CD4-positive, alpha-beta memory T cell (primary cell): ENCODE data around the gene PECR. TPM values are rescaled to one million over a fixed set of nuclear protein-coding genes. Genes with fewer than 3 reads are reported as not detected.

ENCODE experiments used
- CTCF ChIA-PET: fragments of 350-600 bp; sonication (Branson Sonifier 250); formaldehyde crosslinking; loops from one replicate; lab custom pipeline; 2021; ENCODE audit warnings: inconsistent platforms; ENCODE audit not compliant: partially characterized antibody; lab: Charles Lee
- POLR2A ChIA-PET: fragments of 350-600 bp; sonication (Branson Sonifier 250); formaldehyde crosslinking; loops from one replicate; lab custom pipeline; 2021; ENCODE audit not compliant: partially characterized antibody; lab: Charles Lee
- DNase-seq, 5 donors: peaks; one replicate each; pipeline versions ENCODE4 v3.0.0 to v3.0.0-alpha.2; 2020 to 2022; ENCODE audit warnings: mixed read lengths in 1 of 5
- H3K27ac ChIP-seq: one replicate; pipeline ENCODE4 v1.7.0; 2013; ENCODE audit warnings: low read depth, low read length
- H3K27me3 ChIP-seq: 2 replicates; pipeline ENCODE4 v1.7.0; 2013; ENCODE audit warnings: mild to moderate bottlenecking, low read length, moderate library complexity; ENCODE audit not compliant: insufficient read depth
- H3K36me3 ChIP-seq: 2 replicates; pipeline ENCODE4 v1.7.0; 2013; ENCODE audit warnings: mild to moderate bottlenecking, low read length, moderate library complexity; ENCODE audit not compliant: insufficient read depth
- H3K4me1 ChIP-seq: 2 replicates; pipeline ENCODE4 v1.7.0; 2013; ENCODE audit warnings: mild to moderate bottlenecking, low read length, moderate library complexity; ENCODE audit not compliant: insufficient read depth
- H3K4me3 ChIP-seq, 2 donors: one replicate each; pipeline ENCODE4 v1.7.0; 2013; ENCODE audit warnings: low read length in 2 of 2, mild to moderate bottlenecking in 1 of 2
- H3K9me3 ChIP-seq, 2 donors: one replicate each; pipeline ENCODE4 v1.7.0; 2013; ENCODE audit warnings: low read length in 2 of 2, control low read depth in 1 of 2; ENCODE audit not compliant: control insufficient read depth in 1 of 2
- H3K27ac Mint-ChIP-seq, 7 donors: one replicate each; pipeline ENCODE4 v1.8.0; 2020 to 2021; ENCODE audit warnings: mixed read lengths in 7 of 7, mild to moderate bottlenecking in 6 of 7, inconsistent platforms in 3 of 7, moderate library complexity in 3 of 7
- H3K27me3 Mint-ChIP-seq, 2 donors: one replicate each; pipeline ENCODE4 v1.8.0; 2020 to 2021; ENCODE audit warnings: mixed read lengths in 2 of 2
- H3K36me3 Mint-ChIP-seq, 2 donors: one replicate each; pipeline ENCODE4 v1.8.0; 2020 to 2021; ENCODE audit warnings: mixed read lengths in 2 of 2, inconsistent platforms in 1 of 2, mild to moderate bottlenecking in 1 of 2
- H3K4me1 Mint-ChIP-seq, 4 donors: one replicate each; pipeline ENCODE4 v1.8.0; 2020 to 2021; ENCODE audit warnings: mixed read lengths in 4 of 4, mild to moderate bottlenecking in 1 of 4
- H3K4me3 Mint-ChIP-seq, 8 donors: one replicate each; pipeline ENCODE4 v1.8.0; 2020 to 2021; ENCODE audit warnings: mixed read lengths in 8 of 8, mild to moderate bottlenecking in 7 of 8, moderate library complexity in 6 of 8, inconsistent platforms in 3 of 8
- H3K9me3 Mint-ChIP-seq, 8 donors: one replicate each; pipeline ENCODE4 v1.8.0; 2020 to 2021; ENCODE audit warnings: mixed read lengths in 8 of 8, mild to moderate bottlenecking in 5 of 8, inconsistent platforms in 3 of 8, moderate library complexity in 1 of 8
- intact Hi-C: fragments of 100-400 bp; cut with micrococcal nuclease; formaldehyde crosslinking; loops from one replicate; pipeline ENCODE4 v1.15.1; 2023
- polyA plus RNA-seq, 2 donors: library from polyadenylated mRNA; unstranded; fragments of 300-500 nt; fragmentation: Illumina TruSeq; gene quantifications; one replicate each; pipeline ENCODE4 v1.2.3, GENCODE V29; 2021
- total RNA-seq, 2 experiments: library from RNA; stranded (reverse); gene quantifications; one replicate each; pipeline ENCODE4 v1.2.3, GENCODE V29; 2021

The PECR gene
- total and polyA plus RNA-seq, 4 experiments from 2014 or later: 16.8 to 36.6 (median 25.6) TPM

DNA sequence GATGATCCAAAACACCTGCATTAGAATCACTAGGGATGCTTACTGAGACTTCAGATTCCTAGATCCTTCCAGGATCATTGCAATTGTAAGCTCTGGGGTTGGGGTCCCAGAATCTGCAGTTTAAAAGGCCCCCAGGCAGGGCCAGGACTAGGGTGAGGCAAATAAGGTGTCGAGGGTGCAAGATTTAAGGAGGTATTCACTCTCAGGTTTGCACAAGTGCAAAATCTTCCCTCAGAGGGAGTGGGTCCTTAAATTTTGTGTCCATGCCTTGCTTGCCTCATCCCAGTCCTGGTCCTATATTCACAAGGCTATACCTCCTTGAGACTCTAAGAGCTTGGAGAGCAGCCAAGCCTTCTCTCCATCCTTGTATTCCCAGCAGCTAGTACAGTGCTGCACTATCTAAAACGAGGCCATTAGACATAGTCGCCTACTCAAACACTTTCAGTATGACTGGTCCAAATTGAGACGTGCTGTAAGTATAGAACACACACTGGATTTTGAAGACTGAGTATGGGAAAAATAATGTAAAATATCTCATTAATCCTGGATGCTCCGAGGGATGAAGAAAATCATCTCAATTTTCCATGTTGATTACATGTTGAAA is 36.6 kb downstream of the PECR start:
- H3K9me3 ChIP-seq: no peaks in the 10 kb centered on the region
- no peak overlapping the region for H3K4me3 ChIP-seq
- no peaks in the 10 kb centered on the region for H3K27me3 ChIP-seq
- CTCF ChIA-PET: interaction anchor here (2.3 to 6.1 kb wide), 3 partner anchors 11 to 69 kb away, joined by 6 to 41 read pairs (median 11); no protein-coding TSS in a partner anchor
- H3K36me3 Mint-ChIP-seq: peaks cover 33 to 47% of the 10 kb centered on the region in 2 donors
- H3K27me3 Mint-ChIP-seq: no peaks in the 10 kb centered on the region
- POLR2A ChIA-PET: no interaction called here
- H3K27ac ChIP-seq: no peak overlapping the region
- H3K4me1 Mint-ChIP-seq: peaks cover 0 to 3% (median under 1%) of the 10 kb centered on the region in 4 donors
- no peaks in the 10 kb centered on the region for H3K9me3 Mint-ChIP-seq
- intact Hi-C loops: no loop called here
- no peak for DNase-seq
- H3K36me3 ChIP-seq: peaks cover 5% of the 10 kb centered on the region
- peak overlapping the region in 1 of 7 donors; percentile 12 for H3K27ac Mint-ChIP-seq
- no peak overlapping the region for H3K4me3 Mint-ChIP-seq
- H3K4me1 ChIP-seq: no peaks in the 10 kb centered on the region

GRCh38 chr2:216043949-216044348 is 37.7 kb downstream of the PECR start:
- peaks cover 36 to 50% of the 10 kb centered on the region in 2 donors for H3K36me3 Mint-ChIP-seq
- intact Hi-C loops: no loop called here
- no peak overlapping the region for H3K4me3 Mint-ChIP-seq
- H3K27me3 Mint-ChIP-seq: no peaks in the 10 kb centered on the region
- Histone ChIP-seq H3K27ac (no peak overlapping the region), H3K36me3 (peaks cover 5% of the 10 kb centered on the region), H3K27me3 (no peaks in the 10 kb centered on the region), H3K9me3 (no peaks in the 10 kb centered on the region), H3K4me3 (no peak overlapping the region), H3K4me1 (no peaks in the 10 kb centered on the region)
- ChIA-PET POLR2A (interaction anchor here (1.0 kb wide), 1 partner anchor 64 kb away, joined by 3 read pairs; no protein-coding TSS in a partner anchor), CTCF (interaction anchor here (0.7 to 6.1 kb wide), 5 partner anchors 10 to 70 kb away, joined by 3 to 41 read pairs (median 6); no protein-coding TSS in a partner anchor)
- peak overlapping the region in 2 of 7 donors; percentile 3 to 69 for H3K27ac Mint-ChIP-seq
- DNase-seq: no peak
- no peaks in the 10 kb centered on the region for H3K9me3 Mint-ChIP-seq
- H3K4me1 Mint-ChIP-seq: peaks cover 0 to 3% (median under 1%) of the 10 kb centered on the region in 4 donors

GRCh38 chr2:216041438-216041837 is 40.2 kb downstream of the PECR start:
- H3K9me3 Mint-ChIP-seq: no peaks in the 10 kb centered on the region
- intact Hi-C loops: no loop called here
- Histone ChIP-seq H3K27me3 (no peaks in the 10 kb centered on the region), H3K36me3 (peaks cover 5% of the 10 kb centered on the region), H3K4me1 (no peaks in the 10 kb centered on the region), H3K4me3 (no peak overlapping the region), H3K9me3 (no peaks in the 10 kb centered on the region), H3K27ac (no peak overlapping the region)
- ChIA-PET CTCF (interaction anchor here (1.0 to 6.1 kb wide), 2 partner anchors 8 to 14 kb away, joined by 4 to 41 read pairs; no protein-coding TSS in a partner anchor), POLR2A (no interaction called here)
- no peaks in the 10 kb centered on the region for H3K27me3 Mint-ChIP-seq
- H3K4me3 Mint-ChIP-seq: no peak overlapping the region
- peaks cover 0 to 3% (median under 1%) of the 10 kb centered on the region in 4 donors for H3K4me1 Mint-ChIP-seq
- DNase-seq: no peak
- H3K36me3 Mint-ChIP-seq: peaks cover 33 to 53% of the 10 kb centered on the region in 2 donors
- H3K27ac Mint-ChIP-seq: peak overlapping the region in 1 of 7 donors; percentile 47

GRCh38 chr2:216039918-216040317 is 41.7 kb downstream of the PECR start:
- Mint-ChIP-seq H3K27ac (peak overlapping the region in 2 of 7 donors; percentile 70 to 79), H3K4me1 (no peaks in the 10 kb centered on the region), H3K9me3 (no peaks in the 10 kb centered on the region), H3K27me3 (no peaks in the 10 kb centered on the region), H3K4me3 (no peak overlapping the region), H3K36me3 (peaks cover 29 to 55% of the 10 kb centered on the region in 2 donors)
- intact Hi-C loops: loop anchor here (10.0 kb wide), 1 partner anchor 75 kb away; no protein-coding TSS in a partner anchor
- Histone ChIP-seq H3K4me3 (no peak overlapping the region), H3K9me3 (no peaks in the 10 kb centered on the region), H3K27me3 (no peaks in the 10 kb centered on the region), H3K36me3 (peaks cover 5% of the 10 kb centered on the region), H3K4me1 (no peaks in the 10 kb centered on the region), H3K27ac (no peak overlapping the region)
- ChIA-PET CTCF (interaction anchor here (1.1 kb wide), 1 partner anchor 11 kb away, joined by 4 read pairs; no protein-coding TSS in a partner anchor), POLR2A (no interaction called here)
- DNase-seq: no peak

DNA sequence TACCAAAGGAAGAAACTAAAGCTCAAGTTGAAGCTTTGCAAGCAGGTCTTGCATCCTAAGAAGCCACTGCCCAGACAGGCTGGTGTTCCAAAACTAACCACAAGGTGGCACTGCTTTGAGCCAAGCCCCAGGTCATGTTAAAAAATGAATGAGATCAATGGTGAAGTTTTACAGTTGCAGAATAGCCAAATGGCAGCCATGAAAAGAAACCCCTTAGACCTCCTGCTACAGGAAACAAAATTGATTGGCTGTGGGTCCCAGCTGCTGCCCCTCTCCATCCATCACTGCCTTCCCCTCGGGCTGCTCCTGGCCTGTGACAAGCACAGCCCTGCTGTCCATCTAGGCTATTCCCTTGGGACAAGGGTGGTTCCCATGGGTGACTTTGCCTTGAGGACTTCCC is 47.5 kb downstream of the PECR start:
- peaks cover 9% of the 10 kb centered on the region for H3K36me3 ChIP-seq
- H3K9me3 ChIP-seq: no peaks in the 10 kb centered on the region
- Mint-ChIP-seq H3K4me3 (no peak overlapping the region), H3K27me3 (no peaks in the 10 kb centered on the region), H3K9me3 (no peaks in the 10 kb centered on the region), H3K27ac (peak overlapping the region in 2 of 7 donors; percentile 5 to 66), H3K36me3 (peaks cover 16 to 34% of the 10 kb centered on the region in 2 donors), H3K4me1 (peaks cover 5 to 10% (median 7%) of the 10 kb centered on the region in 4 donors)
- intact Hi-C loops: loop anchor here (1.0 to 10.0 kb wide), 3 partner anchors 47 to 106 kb away; partner anchors contain the start of genes PECR and TMEM169
- H3K4me1 ChIP-seq: no peaks in the 10 kb centered on the region
- ChIA-PET CTCF (interaction anchor here (0.6 to 5.6 kb wide), 32 partner anchors 9 to 633 kb away, joined by 3 to 68 read pairs (median 4); partner anchors contain the start of genes PECR, TMEM169 and XRCC5), POLR2A (interaction anchor here (1.2 to 1.5 kb wide), 3 partner anchors 10 to 80 kb away, joined by 3 to 7 read pairs (median 4); partner anchors contain the start of gene XRCC5)
- no peak overlapping the region for H3K4me3 ChIP-seq
- no peak overlapping the region for H3K27ac ChIP-seq
- peak; percentile 61 to 72 (median 67) for DNase-seq
- no peaks in the 10 kb centered on the region for H3K27me3 ChIP-seq

GRCh38 chr2:216033403-216033802 is 48.2 kb downstream of the PECR start:
- Histone ChIP-seq H3K36me3 (peaks cover 9% of the 10 kb centered on the region), H3K9me3 (no peaks in the 10 kb centered on the region), H3K4me3 (no peak overlapping the region), H3K27me3 (no peaks in the 10 kb centered on the region), H3K4me1 (no peaks in the 10 kb centered on the region), H3K27ac (no peak overlapping the region)
- H3K4me3 Mint-ChIP-seq: no peak overlapping the region
- no peaks in the 10 kb centered on the region for H3K27me3 Mint-ChIP-seq
- no peak overlapping the region for H3K27ac Mint-ChIP-seq
- H3K9me3 Mint-ChIP-seq: no peaks in the 10 kb centered on the region
- POLR2A ChIA-PET: interaction anchor here (1.2 to 1.5 kb wide), 3 partner anchors 10 to 81 kb away, joined by 3 to 7 read pairs (median 4); partner anchors contain the start of gene XRCC5
- DNase-seq: no peak
- H3K4me1 Mint-ChIP-seq: peaks cover 5 to 10% (median 7%) of the 10 kb centered on the region in 4 donors
- CTCF ChIA-PET: interaction anchor here (0.6 to 5.6 kb wide), 31 partner anchors 10 to 707 kb away, joined by 3 to 68 read pairs (median 5); partner anchors contain the start of genes PECR, TMEM169 and XRCC5
- H3K36me3 Mint-ChIP-seq: peaks cover 16 to 34% of the 10 kb centered on the region in 2 donors
- intact Hi-C loops: loop anchor here (10.0 kb wide), 1 partner anchor 81 kb away; no protein-coding TSS in a partner anchor
